OCI-LY1 (cell line): ENCODE results near the gene EVC.
"Not testable (repeated sequence)": the region's sequence is repeated elsewhere in the genome, so short reads cannot be mapped to it uniquely, and the experiment has no call there.

Experiments
- H2AFZ ChIP-seq: fragments of 200-600 bp; sonication (generic), shearing (Covaris generic); 2 replicates; pipeline ENCODE4 v1.6.0; 2014; ENCODE audit warnings: antibody characterized with exemption, mild to moderate bottlenecking, low read length
- H3F3A ChIP-seq: fragments of 200-600 bp; sonication (generic), shearing (Covaris generic); 2 replicates; pipeline ENCODE4 v1.6.0; 2014; ENCODE audit warnings: mild to moderate bottlenecking, antibody characterized with exemption, low read length, moderate library complexity; ENCODE audit not compliant: insufficient read depth
- H3K27ac ChIP-seq: fragments of 200-600 bp; sonication (generic); 2 replicates; pipeline ENCODE4 v1.5.1; 2014; ENCODE audit warnings: low read length, mixed run types, mild to moderate bottlenecking, low read depth; ENCODE audit not compliant: poor library complexity, severe bottlenecking
- H3K27me3 ChIP-seq: fragments of 200-600 bp; sonication (generic); 2 replicates; pipeline ENCODE4 v1.6.0; 2014; ENCODE audit warnings: antibody characterized with exemption, mild to moderate bottlenecking, low read length, moderate library complexity; ENCODE audit not compliant: insufficient read depth
- H3K36me3 ChIP-seq: fragments of 200-600 bp; sonication (generic); 2 replicates; pipeline ENCODE4 v1.6.1; 2014; ENCODE audit warnings: mild to moderate bottlenecking, antibody characterized with exemption, low read length, moderate library complexity, mixed read lengths; ENCODE audit not compliant: insufficient read depth
- H3K4me1 ChIP-seq: fragments of 200-600 bp; sonication (generic); 2 replicates; pipeline ENCODE4 v1.5.1; 2014; ENCODE audit warnings: mild to moderate bottlenecking, low read length, moderate library complexity; ENCODE audit not compliant: insufficient read depth, severe bottlenecking
- H3K4me2 ChIP-seq: fragments of 200-600 bp; sonication (generic), shearing (Covaris generic); 2 replicates; pipeline ENCODE4 v1.6.1; 2014; ENCODE audit warnings: low read length
- H3K4me3 ChIP-seq: fragments of 200-600 bp; sonication (generic); 2 replicates; pipeline ENCODE4 v1.5.1; 2014; ENCODE audit warnings: low read length, low read depth, mild to moderate bottlenecking, mixed read lengths; ENCODE audit not compliant: poor library complexity, severe bottlenecking
- H3K79me2 ChIP-seq: fragments of 200-600 bp; shearing (Covaris generic); 2 replicates; pipeline ENCODE4 v1.6.1; 2016; ENCODE audit warnings: mixed run types, low read length, mixed read lengths; ENCODE audit not compliant: insufficient read depth
- H3K9ac ChIP-seq: fragments of 200-600 bp; sonication (generic), shearing (Covaris generic); 2 replicates; pipeline ENCODE4 v1.6.1; 2014; ENCODE audit warnings: mild to moderate bottlenecking, low read length, mixed read lengths
- H3K9me2 ChIP-seq: fragments of 200-600 bp; sonication (generic), shearing (Covaris generic); 2 replicates; pipeline ENCODE4 v1.6.1; 2014; ENCODE audit warnings: low read depth, mild to moderate bottlenecking, low read length, mixed read lengths
- H3K9me3 ChIP-seq: fragments of 200-600 bp; shearing (Covaris generic); 2 replicates; pipeline ENCODE4 v1.6.1; 2014; ENCODE audit warnings: low read length, mixed read lengths
- H4K20me1 ChIP-seq: fragments of 200-600 bp; sonication (generic), shearing (Covaris generic); 2 replicates; pipeline ENCODE4 v1.6.0; 2016; ENCODE audit warnings: mild to moderate bottlenecking, low read length; ENCODE audit not compliant: insufficient read depth
- EZH2 ChIP-seq: fragments of 200-600 bp; sonication (generic), shearing (Covaris generic); IDR thresholded peaks from 2 replicates; pipeline ENCODE4 v1.8.0; 2017; ENCODE audit warnings: borderline replicate concordance, mixed run types, mild to moderate bottlenecking, antibody characterized with exemption, low read length, moderate library complexity, mixed read lengths
- TF ChIP-seq, protein P1 (sequence below): fragments of 200-600 bp; sonication (generic), shearing (Covaris generic); IDR thresholded peaks from 2 replicates; pipeline ENCODE4 v1.5.1; 2017; ENCODE audit warnings: mild to moderate bottlenecking, antibody characterized with exemption, low read length, moderate library complexity, mixed read lengths

Gene EVC

DNA sequence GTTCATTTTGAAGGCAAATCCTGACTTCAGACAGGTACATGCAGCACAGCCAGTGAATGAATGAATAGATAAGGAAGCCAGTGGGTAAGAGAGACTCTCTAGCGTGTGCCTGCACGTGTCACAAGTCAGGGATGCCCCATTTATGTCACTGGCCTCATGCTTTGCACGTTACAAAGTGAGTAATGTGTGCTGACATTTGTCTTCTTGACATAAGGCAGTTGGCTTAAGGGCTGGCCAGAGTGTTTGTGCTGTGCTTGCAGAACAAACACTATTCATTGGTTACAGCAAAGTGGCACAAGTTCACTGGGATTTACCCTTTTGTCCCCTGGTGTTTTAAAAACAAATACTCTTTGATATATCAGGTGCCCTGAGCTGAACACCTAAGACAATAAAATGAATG lies 125.9 kb downstream of the EVC start:
- Histone ChIP-seq H3F3A (no peaks in the 10 kb centered on the region), H3K9me3 (no peaks in the 10 kb centered on the region), H3K79me2 (no peaks in the 10 kb centered on the region), H3K9ac (no peak overlapping the region), H3K27ac (no peak overlapping the region), H3K4me1 (no peaks in the 10 kb centered on the region), H3K4me3 (no peak overlapping the region), H3K27me3 (no peaks in the 10 kb centered on the region), H3K4me2 (no peak overlapping the region), H4K20me1 (no peaks in the 10 kb centered on the region), H2AFZ (no peak overlapping the region), H3K9me2 (no peaks in the 10 kb centered on the region), H3K36me3 (no peaks in the 10 kb centered on the region)
- TF ChIP-seq, protein P1, sequence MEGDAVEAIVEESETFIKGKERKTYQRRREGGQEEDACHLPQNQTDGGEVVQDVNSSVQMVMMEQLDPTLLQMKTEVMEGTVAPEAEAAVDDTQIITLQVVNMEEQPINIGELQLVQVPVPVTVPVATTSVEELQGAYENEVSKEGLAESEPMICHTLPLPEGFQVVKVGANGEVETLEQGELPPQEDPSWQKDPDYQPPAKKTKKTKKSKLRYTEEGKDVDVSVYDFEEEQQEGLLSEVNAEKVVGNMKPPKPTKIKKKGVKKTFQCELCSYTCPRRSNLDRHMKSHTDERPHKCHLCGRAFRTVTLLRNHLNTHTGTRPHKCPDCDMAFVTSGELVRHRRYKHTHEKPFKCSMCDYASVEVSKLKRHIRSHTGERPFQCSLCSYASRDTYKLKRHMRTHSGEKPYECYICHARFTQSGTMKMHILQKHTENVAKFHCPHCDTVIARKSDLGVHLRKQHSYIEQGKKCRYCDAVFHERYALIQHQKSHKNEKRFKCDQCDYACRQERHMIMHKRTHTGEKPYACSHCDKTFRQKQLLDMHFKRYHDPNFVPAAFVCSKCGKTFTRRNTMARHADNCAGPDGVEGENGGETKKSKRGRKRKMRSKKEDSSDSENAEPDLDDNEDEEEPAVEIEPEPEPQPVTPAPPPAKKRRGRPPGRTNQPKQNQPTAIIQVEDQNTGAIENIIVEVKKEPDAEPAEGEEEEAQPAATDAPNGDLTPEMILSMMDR: no peak
- TF ChIP-seq EZH2: no peak

DNA sequence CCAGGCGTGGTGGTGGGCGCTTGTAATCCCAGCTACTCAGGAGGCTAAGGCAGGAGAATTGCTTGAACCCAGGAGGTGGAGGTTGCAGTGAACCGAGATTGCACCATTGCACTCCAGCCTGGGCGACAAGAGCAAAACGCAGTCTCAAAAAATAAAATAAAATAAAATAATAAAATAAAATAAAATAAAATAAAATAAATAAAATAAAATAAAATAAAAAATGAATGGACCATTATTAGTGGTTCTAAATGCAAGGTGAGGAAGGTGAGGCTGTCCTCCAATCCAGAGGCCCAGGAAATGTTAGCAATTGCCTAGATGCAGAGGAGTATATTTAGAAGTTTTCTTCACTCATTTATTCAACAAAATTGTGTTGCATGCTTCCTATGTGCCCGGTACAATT lies 126.5 kb downstream of the EVC start:
- H3K9me3 ChIP-seq, H3K36me3 ChIP-seq: not testable (repeated sequence)

DNA sequence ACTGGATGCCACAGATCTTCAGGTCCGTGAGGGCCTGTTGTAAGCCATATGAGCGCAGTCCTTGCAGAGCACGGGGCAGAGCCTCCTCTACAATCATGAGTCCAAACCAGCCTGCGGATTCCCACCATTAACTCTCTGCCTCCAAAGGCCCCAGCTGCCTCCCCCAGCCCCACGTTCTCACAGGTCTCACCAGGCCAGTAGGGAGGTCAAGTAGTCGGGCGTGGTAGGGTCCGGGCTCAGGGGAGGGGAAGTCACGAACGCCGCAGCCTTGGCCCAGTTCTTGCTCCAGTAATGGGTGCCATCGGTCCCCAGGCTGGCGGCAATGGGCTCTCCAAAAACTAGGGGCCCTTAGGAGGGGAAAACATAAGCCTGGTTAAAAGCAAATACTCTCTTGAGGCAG lies 128.3 kb downstream of the EVC start:
- H3K27ac ChIP-seq: no peak overlapping the region
- no peaks in the 10 kb centered on the region for H3K9me3 ChIP-seq
- H4K20me1 ChIP-seq: no peaks in the 10 kb centered on the region
- no peaks in the 10 kb centered on the region for H3K36me3 ChIP-seq
- no peaks in the 10 kb centered on the region for H3K79me2 ChIP-seq
- no peak for TF ChIP-seq EZH2
- TF ChIP-seq, protein P1: no peak
- no peaks in the 10 kb centered on the region for H3F3A ChIP-seq
- H3K9ac ChIP-seq: no peak overlapping the region
- H3K4me3 ChIP-seq: no peak overlapping the region
- H2AFZ ChIP-seq: no peak overlapping the region
- H3K4me2 ChIP-seq: no peak overlapping the region
- H3K27me3 ChIP-seq: no peaks in the 10 kb centered on the region
- no peaks in the 10 kb centered on the region for H3K4me1 ChIP-seq
- no peaks in the 10 kb centered on the region for H3K9me2 ChIP-seq

More for the DNA sequence above, 126.5 kb downstream of the EVC start:
- not testable (repeated sequence) for H4K20me1 ChIP-seq, H3F3A ChIP-seq, H3K4me2 ChIP-seq, H3K27me3 ChIP-seq, H2AFZ ChIP-seq, H3K9me2 ChIP-seq, H3K79me2 ChIP-seq, H3K4me1 ChIP-seq, H3K9ac ChIP-seq, H3K27ac ChIP-seq, H3K4me3 ChIP-seq

DNA sequence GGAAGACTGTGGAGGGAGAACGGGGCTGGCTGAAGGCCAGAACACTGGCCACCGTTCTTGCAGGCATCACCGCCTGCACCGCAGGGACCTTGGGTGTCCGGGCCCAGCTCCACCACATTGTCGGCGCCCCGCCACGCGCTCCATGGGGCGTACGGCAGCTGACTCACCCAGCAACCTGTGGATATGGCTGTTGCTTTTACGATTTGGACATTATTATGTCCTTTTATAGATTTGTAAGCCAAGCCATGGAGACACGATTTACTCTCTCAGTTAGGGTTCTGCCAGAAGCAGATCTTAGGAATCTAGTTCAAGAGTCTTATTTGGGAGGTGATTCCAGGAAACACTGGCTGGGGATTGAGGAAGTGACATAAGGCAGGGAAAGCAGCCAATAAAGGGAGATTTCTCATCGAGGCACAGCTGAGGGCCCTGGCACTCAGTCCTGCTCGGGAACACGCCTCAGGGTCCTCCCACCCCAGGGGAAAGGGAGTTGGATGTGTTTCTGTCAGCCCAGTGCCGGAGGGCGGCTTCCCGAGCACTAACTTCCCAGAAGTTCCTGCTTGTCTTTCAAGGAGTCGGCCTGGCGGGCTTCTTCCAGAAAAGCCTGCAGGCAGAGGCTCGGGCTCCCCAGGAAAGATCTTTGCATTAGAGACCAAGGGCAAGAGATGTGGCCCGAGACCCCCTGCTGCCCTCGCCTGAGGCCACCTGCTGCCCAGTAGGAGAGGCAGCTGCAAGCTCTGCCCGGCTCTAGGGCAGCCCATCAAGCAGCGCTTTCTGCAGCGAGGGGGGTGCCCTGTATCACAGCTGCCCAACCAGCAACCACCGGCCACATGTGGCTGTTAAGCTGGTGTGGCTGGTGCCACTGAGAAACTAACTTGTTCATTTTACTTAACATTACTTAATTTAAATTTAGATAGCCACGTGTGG lies 129.0 kb downstream of the EVC start:
- Histone ChIP-seq H3F3A (no peaks in the 10 kb centered on the region), H3K9me2 (no peaks in the 10 kb centered on the region), H4K20me1 (no peaks in the 10 kb centered on the region), H3K4me3 (no peak overlapping the region), H2AFZ (no peak overlapping the region), H3K27ac (no peak overlapping the region), H3K4me2 (no peak overlapping the region), H3K27me3 (no peaks in the 10 kb centered on the region), H3K79me2 (no peaks in the 10 kb centered on the region), H3K36me3 (no peaks in the 10 kb centered on the region), H3K4me1 (no peaks in the 10 kb centered on the region), H3K9ac (no peak overlapping the region), H3K9me3 (no peaks in the 10 kb centered on the region)
- TF ChIP-seq EZH2: no peak
- TF ChIP-seq, protein P1: no peak
